ENCODE results near the gene ZNF318.
A peak's percentile ranks its signal among the peaks of the same experiment; 100 is the strongest.

ZNF318 gene

DNA sequence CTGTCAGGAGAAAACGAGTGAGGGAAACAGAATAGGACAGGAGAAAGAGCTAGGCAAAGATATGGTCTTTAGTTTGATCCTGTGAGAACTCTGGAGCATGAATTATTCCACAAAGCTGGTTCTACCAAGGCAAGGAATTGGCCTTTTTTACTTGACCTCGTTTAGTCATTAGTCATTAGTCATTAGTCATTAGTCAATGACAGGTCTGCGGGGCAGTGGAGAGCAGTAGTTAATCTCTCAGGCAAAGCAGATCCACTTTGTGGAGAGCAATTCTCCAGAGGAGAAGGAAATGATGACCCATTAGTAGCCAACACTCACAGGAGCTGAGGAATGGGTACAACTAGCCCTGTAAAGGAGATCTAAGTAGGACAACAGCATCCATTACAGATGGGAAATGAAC lies 35.9 kb upstream of the ZNF318 start:
- TF ChIP-seq, protein P1, sequence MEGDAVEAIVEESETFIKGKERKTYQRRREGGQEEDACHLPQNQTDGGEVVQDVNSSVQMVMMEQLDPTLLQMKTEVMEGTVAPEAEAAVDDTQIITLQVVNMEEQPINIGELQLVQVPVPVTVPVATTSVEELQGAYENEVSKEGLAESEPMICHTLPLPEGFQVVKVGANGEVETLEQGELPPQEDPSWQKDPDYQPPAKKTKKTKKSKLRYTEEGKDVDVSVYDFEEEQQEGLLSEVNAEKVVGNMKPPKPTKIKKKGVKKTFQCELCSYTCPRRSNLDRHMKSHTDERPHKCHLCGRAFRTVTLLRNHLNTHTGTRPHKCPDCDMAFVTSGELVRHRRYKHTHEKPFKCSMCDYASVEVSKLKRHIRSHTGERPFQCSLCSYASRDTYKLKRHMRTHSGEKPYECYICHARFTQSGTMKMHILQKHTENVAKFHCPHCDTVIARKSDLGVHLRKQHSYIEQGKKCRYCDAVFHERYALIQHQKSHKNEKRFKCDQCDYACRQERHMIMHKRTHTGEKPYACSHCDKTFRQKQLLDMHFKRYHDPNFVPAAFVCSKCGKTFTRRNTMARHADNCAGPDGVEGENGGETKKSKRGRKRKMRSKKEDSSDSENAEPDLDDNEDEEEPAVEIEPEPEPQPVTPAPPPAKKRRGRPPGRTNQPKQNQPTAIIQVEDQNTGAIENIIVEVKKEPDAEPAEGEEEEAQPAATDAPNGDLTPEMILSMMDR (IDR thresholded peaks at IDR 0.05; ENCODE audit: low read depth, low read length) = no peak
- DNase-seq (ENCODE audit: low read depth in 2 of 2) = peak; percentile 16 to 17
- H3K4me3 ChIP-seq (replicated peaks in 1 of 2; ENCODE audit: low read depth in 2 of 2, low read length in 2 of 2) = no peak overlapping the region

DNA sequence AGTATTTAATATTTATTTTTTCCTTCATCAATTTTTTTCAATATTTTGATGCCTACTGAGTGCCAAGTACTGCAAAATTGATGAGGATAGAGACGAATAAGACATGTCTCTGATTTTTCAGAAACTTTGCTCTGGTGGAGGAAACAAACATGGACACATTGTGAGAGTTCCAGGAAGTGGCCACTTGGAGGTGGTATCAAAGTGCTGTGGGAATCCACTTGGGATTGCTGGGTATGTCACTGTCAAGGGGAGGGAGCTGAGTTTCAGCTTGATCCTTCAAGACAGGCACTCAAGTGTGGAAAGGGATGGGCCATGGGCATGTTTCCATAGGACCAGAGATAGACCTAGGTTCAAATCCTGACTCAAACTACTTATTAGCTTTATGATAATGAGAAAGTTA lies 33.4 kb upstream of the ZNF318 start:
- TF ChIP-seq, protein P1 (IDR thresholded peaks at IDR 0.05; ENCODE audit: low read depth, low read length) = no peak
- no peak for DNase-seq (ENCODE audit: low read depth in 2 of 2)
- H3K4me3 ChIP-seq (replicated peaks in 1 of 2; ENCODE audit: low read depth in 2 of 2, low read length in 2 of 2) = no peak overlapping the region

DNA sequence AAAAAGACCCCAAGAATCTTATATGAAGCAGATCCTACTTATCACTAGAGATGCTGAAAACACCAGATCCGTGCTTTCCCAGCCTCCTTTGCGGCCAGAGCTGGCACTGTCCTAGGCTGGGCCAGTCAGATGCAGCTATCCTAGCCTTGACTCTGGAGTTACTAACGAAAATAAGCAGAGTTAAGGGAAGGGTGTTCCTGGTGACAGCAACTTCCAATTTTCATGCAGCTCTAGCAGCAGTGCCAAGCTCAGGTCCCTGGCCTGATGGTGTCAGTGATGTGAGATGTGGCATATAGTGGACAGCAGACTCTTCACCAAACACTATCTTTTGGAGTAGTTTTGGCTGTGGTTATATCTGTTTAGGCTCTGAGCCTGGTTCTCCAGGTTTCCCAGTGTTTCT lies 32.3 kb upstream of the ZNF318 start:
- DNase-seq (ENCODE audit: low read depth in 2 of 2) = no peak
- TF ChIP-seq, protein P1 (IDR thresholded peaks at IDR 0.05; ENCODE audit: low read depth, low read length) = no peak
- no peak overlapping the region for H3K4me3 ChIP-seq (replicated peaks in 1 of 2; ENCODE audit: low read depth in 2 of 2, low read length in 2 of 2)

DNA sequence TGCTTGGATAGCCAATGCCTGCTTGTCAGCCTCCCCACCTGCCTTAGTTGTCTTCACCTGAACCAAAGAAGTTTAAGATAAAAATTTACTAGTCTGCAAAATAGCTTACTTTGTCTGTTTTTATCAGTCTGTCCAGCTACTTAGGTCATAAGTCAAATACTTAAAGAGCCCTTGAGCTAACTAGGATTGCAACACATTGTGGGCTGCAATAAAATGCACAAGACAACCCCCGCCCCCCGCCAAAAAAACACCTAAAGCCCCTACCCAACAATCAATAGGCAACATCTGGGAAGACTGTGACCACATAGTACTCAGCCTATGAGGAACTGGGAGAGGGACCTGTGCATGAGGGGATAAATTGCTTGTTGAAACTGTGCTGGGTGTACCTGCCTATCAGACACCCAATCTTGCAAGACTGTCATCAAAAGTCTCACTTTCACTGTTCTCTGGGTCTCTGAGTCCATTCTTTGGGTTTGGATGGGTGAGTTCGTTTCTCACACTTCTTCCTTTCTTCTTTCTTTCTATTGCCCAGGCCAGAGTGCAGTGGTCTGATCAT lies 30.6 kb upstream of the ZNF318 start:
- DNase-seq (ENCODE audit: low read depth in 2 of 2) = no peak
- no peak overlapping the region for H3K4me3 ChIP-seq (replicated peaks in 1 of 2; ENCODE audit: low read depth in 2 of 2, low read length in 2 of 2)
- TF ChIP-seq, protein P1 (IDR thresholded peaks at IDR 0.05; ENCODE audit: low read depth, low read length) = no peak

DNA sequence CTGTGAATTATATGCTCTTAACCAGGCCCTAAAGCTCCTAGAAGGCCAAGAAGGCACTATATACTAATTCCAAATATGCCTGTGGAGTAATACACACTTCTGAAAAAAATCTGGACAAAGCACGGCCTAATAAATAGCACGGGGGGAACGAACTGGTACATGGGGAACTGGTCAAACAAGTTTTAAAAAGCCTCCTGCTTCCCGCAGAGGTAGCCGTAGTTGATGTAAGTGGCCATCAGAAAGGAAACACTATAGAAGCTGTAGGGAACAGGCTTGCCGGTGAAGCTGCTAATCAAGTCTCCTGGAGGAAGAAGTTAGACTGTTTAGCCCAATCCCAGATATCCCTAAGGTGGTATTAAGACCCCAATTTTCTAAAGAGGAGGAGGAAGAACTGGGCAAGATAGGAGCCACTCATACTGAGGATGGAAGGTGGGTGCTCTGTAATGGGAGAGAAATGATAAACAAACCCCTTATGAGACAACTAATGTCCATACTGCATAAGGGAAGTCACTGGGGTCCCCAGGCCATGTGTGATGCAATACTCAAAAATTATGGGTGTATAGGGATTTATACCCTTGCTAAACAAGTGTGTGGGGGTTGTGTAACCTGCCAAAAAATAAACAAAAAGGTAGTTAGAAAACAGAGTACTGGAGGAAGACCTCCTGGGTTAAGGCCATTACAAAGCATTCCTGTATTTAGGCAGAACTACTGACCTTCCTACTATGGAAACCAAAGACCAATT lies 27.1 kb upstream of the ZNF318 start:
- TF ChIP-seq, protein P1 (IDR thresholded peaks at IDR 0.05; ENCODE audit: low read depth, low read length) = no peak
- no peak for DNase-seq (ENCODE audit: low read depth in 2 of 2)
- no peak overlapping the region for H3K4me3 ChIP-seq (replicated peaks in 1 of 2; ENCODE audit: low read depth in 2 of 2, low read length in 2 of 2)

DNA sequence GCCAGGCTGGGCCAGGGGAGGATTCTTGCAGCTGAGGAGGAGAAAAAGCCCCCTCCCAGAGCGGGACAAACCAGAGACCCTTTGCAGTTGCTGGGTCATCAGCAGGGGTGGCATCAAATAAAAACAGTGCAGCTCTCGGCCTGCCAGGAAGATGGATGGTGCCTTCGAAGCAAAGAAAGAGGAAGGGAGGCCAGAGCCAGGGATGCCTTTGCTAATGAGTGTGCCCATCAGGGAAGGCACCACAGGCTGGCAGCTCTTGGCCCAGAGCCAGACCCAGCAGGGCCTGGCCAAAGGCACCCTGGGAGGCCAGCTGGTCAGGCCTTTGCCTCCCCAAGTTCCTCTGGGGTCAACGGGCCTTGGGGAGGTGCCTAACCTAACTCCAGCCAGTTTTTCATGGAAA lies 26.3 kb upstream of the ZNF318 start:
- DNase-seq (ENCODE audit: low read depth in 2 of 2) = no peak
- H3K4me3 ChIP-seq (replicated peaks in 1 of 2; ENCODE audit: low read depth in 2 of 2, low read length in 2 of 2) = no peak overlapping the region
- TF ChIP-seq, protein P1 (IDR thresholded peaks at IDR 0.05; ENCODE audit: low read depth, low read length) = no peak

Measured in cardiac fibroblast (primary cell).